Neural progenitor cell (in vitro differentiated cells): ENCODE measurements around the gene PCNX1. TPM values are rescaled to one million over a fixed set of nuclear protein-coding genes. Genes with fewer than 3 reads are reported as not detected.

Experiments
- DNase-seq: peaks from one replicate; pipeline ENCODE4 v3.0.0-alpha.2; 2016; ENCODE audit warnings: low spot score
- H2AFZ ChIP-seq: fragments of 200-600 bp; sonication (generic); replicated peaks from 2 replicates; pipeline ENCODE4 v1.6.1; 2016; ENCODE audit warnings: antibody characterized with exemption
- H3F3A ChIP-seq: fragments of 200-600 bp; sonication (generic); 2 replicates; pipeline ENCODE4 v1.6.1; 2016; ENCODE audit warnings: antibody characterized with exemption, low read depth
- H3K27ac ChIP-seq: fragments of 200-600 bp; sonication (generic); 2 replicates; pipeline ENCODE4 v1.5.1; 2016; ENCODE audit warnings: mild to moderate bottlenecking
- H3K27me3 ChIP-seq: fragments of 200-600 bp; sonication (generic); 2 replicates; pipeline ENCODE4 v1.6.1; 2016; ENCODE audit warnings: mild to moderate bottlenecking, moderate library complexity
- H3K36me3 ChIP-seq: fragments of 200-600 bp; sonication (generic); 2 replicates; pipeline ENCODE4 v1.5.1; 2016
- H3K4me1 ChIP-seq: fragments of 200-600 bp; sonication (generic); 2 replicates; pipeline ENCODE4 v1.6.1; 2016; ENCODE audit warnings: mixed run types
- H3K4me2 ChIP-seq: fragments of 200-600 bp; sonication (generic); 2 replicates; pipeline ENCODE4 v1.6.1; 2016
- H3K4me3 ChIP-seq: fragments of 200-600 bp; sonication (generic); 2 replicates; pipeline ENCODE4 v1.5.1; 2016
- H3K79me2 ChIP-seq: fragments of 200-600 bp; sonication (generic); 2 replicates; pipeline ENCODE4 v1.6.1; 2016; ENCODE audit warnings: low read depth
- H3K9ac ChIP-seq: fragments of 200-600 bp; sonication (generic); 2 replicates; pipeline ENCODE4 v1.6.1; 2016
- H3K9me3 ChIP-seq: fragments of 200-600 bp; sonication (generic); 2 replicates; pipeline ENCODE4 v1.5.1; 2016; ENCODE audit warnings: low read depth
- H4K20me1 ChIP-seq: fragments of 200-600 bp; sonication (generic); 2 replicates; pipeline ENCODE4 v1.6.1; 2016; ENCODE audit warnings: low read depth
- H3K27ac Mint-ChIP-seq: 3 replicates; pipeline ENCODE4 v1.8.0; 2021; ENCODE audit warnings: mixed read lengths
- H3K27me3 Mint-ChIP-seq: 2 replicates; pipeline ENCODE4 v1.8.0; 2022; ENCODE audit warnings: low read depth, mild to moderate bottlenecking, inconsistent platforms, moderate library complexity, mixed read lengths; ENCODE audit not compliant: insufficient read depth
- H3K36me3 Mint-ChIP-seq: 3 replicates; pipeline ENCODE4 v1.8.0; 2021; ENCODE audit warnings: mixed read lengths
- H3K4me1 Mint-ChIP-seq: 3 replicates; pipeline ENCODE4 v1.8.0; 2021; ENCODE audit warnings: mixed read lengths
- H3K4me3 Mint-ChIP-seq: 3 replicates; pipeline ENCODE4 v1.8.0; 2021; ENCODE audit warnings: mild to moderate bottlenecking, moderate library complexity, mixed read lengths
- H3K9me3 Mint-ChIP-seq: 3 replicates; pipeline ENCODE4 v1.8.0; 2020; ENCODE audit warnings: mixed read lengths
- CTCF ChIP-seq: fragments of 200-600 bp; sonication (generic); IDR thresholded peaks from 2 replicates; pipeline ENCODE4 v1.5.1; 2017; ENCODE audit warnings: antibody characterized with exemption, mild to moderate bottlenecking
- EZH2 ChIP-seq: fragments of 200-600 bp; sonication (generic); IDR thresholded peaks from 2 replicates; pipeline ENCODE4 v1.6.1; 2017; ENCODE audit warnings: antibody characterized with exemption, mild to moderate bottlenecking, moderate library complexity
- EZH2phosphoT487 ChIP-seq: fragments of 200-600 bp; sonication (generic); IDR thresholded peaks from 2 replicates; pipeline ENCODE4 v1.6.1; 2017; ENCODE audit warnings: antibody characterized with exemption
- total RNA-seq: library from RNA; depleted of rRNA; stranded (reverse); fragments of >200 nt; gene quantifications from 2 replicates; pipeline ENCODE4 v1.2.3, GENCODE V29; 2015; ENCODE audit warnings: low replicate concordance

The PCNX1 gene
- total RNA-seq, 1 donor from 2014 or later: 48.6 TPM

- peaks cover 4% of the 10 kb centered on the region for H3K36me3 ChIP-seq
- no peak overlapping the region for H3K9ac ChIP-seq
- H3K4me1 Mint-ChIP-seq: no peaks in the 10 kb centered on the region
- no peaks in the 10 kb centered on the region for H3K4me1 ChIP-seq
- no peaks in the 10 kb centered on the region for H3F3A ChIP-seq
- H3K4me2 ChIP-seq: no peak overlapping the region
- H3K27ac ChIP-seq: no peak overlapping the region
- peaks cover 9% of the 10 kb centered on the region for H4K20me1 ChIP-seq
- no peak overlapping the region for H3K27ac Mint-ChIP-seq
- H3K36me3 Mint-ChIP-seq: peaks cover 11% of the 10 kb centered on the region
- no peak overlapping the region for H2AFZ ChIP-seq
- no peak for DNase-seq
- no peaks in the 10 kb centered on the region for H3K27me3 Mint-ChIP-seq
- no peak overlapping the region for H3K4me3 Mint-ChIP-seq
- no peak overlapping the region for H3K4me3 ChIP-seq
- TF ChIP-seq EZH2phosphoT487: no peak
- no peak for TF ChIP-seq EZH2
- TF ChIP-seq CTCF: no peak
- peaks cover 7% of the 10 kb centered on the region for H3K79me2 ChIP-seq
- no peaks in the 10 kb centered on the region for H3K9me3 ChIP-seq
- no peaks in the 10 kb centered on the region for H3K27me3 ChIP-seq
- no peaks in the 10 kb centered on the region for H3K9me3 Mint-ChIP-seq
Observed at GRCh38 chr14:71003156-71003555, 95.9 kb downstream of the PCNX1 start.

GRCh38 chr14:71004481-71004880, 97.2 kb downstream of the PCNX1 start:
- H3K4me3 Mint-ChIP-seq: no peak overlapping the region
- H3K9me3 Mint-ChIP-seq: no peaks in the 10 kb centered on the region
- Histone ChIP-seq H3K4me1 (no peaks in the 10 kb centered on the region), H3K4me3 (no peak overlapping the region), H3K36me3 (peaks cover 4% of the 10 kb centered on the region), H3F3A (no peaks in the 10 kb centered on the region), H4K20me1 (peaks cover 2% of the 10 kb centered on the region), H3K79me2 (peaks cover 7% of the 10 kb centered on the region), H3K27me3 (no peaks in the 10 kb centered on the region), H3K27ac (no peak overlapping the region), H3K9me3 (no peaks in the 10 kb centered on the region), H2AFZ (no peak overlapping the region), H3K4me2 (no peak overlapping the region), H3K9ac (no peak overlapping the region)
- no peak overlapping the region for H3K27ac Mint-ChIP-seq
- TF ChIP-seq EZH2 (no peak), EZH2phosphoT487 (no peak), CTCF (no peak)
- H3K36me3 Mint-ChIP-seq: peaks cover 11% of the 10 kb centered on the region
- DNase-seq: no peak
- no peaks in the 10 kb centered on the region for H3K4me1 Mint-ChIP-seq
- H3K27me3 Mint-ChIP-seq: no peaks in the 10 kb centered on the region

- no peaks in the 10 kb centered on the region for H3K9me3 ChIP-seq
Observed at GRCh38 chr14:71005076-71005475, 97.8 kb downstream of the PCNX1 start.

More at GRCh38 chr14:71005076-71005475, 97.8 kb downstream of the PCNX1 start:
- TF ChIP-seq EZH2phosphoT487 (no peak), CTCF (no peak), EZH2 (no peak)
- Histone ChIP-seq H2AFZ (no peak overlapping the region), H3K27ac (no peak overlapping the region), H3K4me3 (no peak overlapping the region), H4K20me1 (peaks cover 2% of the 10 kb centered on the region), H3F3A (no peaks in the 10 kb centered on the region), H3K4me1 (no peaks in the 10 kb centered on the region), H3K27me3 (no peaks in the 10 kb centered on the region), H3K79me2 (peaks cover 7% of the 10 kb centered on the region), H3K36me3 (peaks cover 5% of the 10 kb centered on the region), H3K4me2 (no peak overlapping the region), H3K9ac (no peak overlapping the region)
- Mint-ChIP-seq H3K4me1 (no peaks in the 10 kb centered on the region), H3K27me3 (no peaks in the 10 kb centered on the region), H3K36me3 (peaks cover 11% of the 10 kb centered on the region), H3K9me3 (no peaks in the 10 kb centered on the region), H3K27ac (no peak overlapping the region), H3K4me3 (no peak overlapping the region)
- no peak for DNase-seq
